Trophoblast cell (in vitro differentiated cells and primary cell): Measurements from ENCODE around the gene TAF13.

Experiments
- DNase-seq, 2 donors: peaks; one replicate each; pipeline ENCODE4 v3.0.0-alpha.2; 2016
- H2AFZ ChIP-seq: 2 replicates; pipeline ENCODE4 v1.6.1; 2013; ENCODE audit warnings: low read length, moderate library complexity, mild to moderate bottlenecking; ENCODE audit not compliant: insufficient read depth, poor library complexity
- H2AK5ac ChIP-seq: 2 replicates; pipeline ENCODE4 v1.6.1; 2013; ENCODE audit warnings: mild to moderate bottlenecking, low read length
- H2BK120ac ChIP-seq: 2 replicates; pipeline ENCODE4 v1.6.1; 2013; ENCODE audit warnings: low read length, mild to moderate bottlenecking, moderate library complexity; ENCODE audit not compliant: insufficient read depth, poor library complexity
- H2BK12ac ChIP-seq: 2 replicates; pipeline ENCODE4 v1.6.1; 2013; ENCODE audit warnings: mild to moderate bottlenecking, low read length, moderate library complexity
- H2BK5ac ChIP-seq: 2 replicates; pipeline ENCODE4 v1.6.1; 2013; ENCODE audit warnings: low read length, low read depth, moderate library complexity, mild to moderate bottlenecking; ENCODE audit not compliant: poor library complexity
- H3K14ac ChIP-seq: 2 replicates; pipeline ENCODE4 v1.6.1; 2013; ENCODE audit warnings: mild to moderate bottlenecking, low read length
- H3K18ac ChIP-seq: 2 replicates; pipeline ENCODE4 v1.6.1; 2013; ENCODE audit warnings: mild to moderate bottlenecking, low read length
- H3K23ac ChIP-seq: 2 replicates; pipeline ENCODE4 v1.6.1; 2013; ENCODE audit warnings: low read length
- H3K27ac ChIP-seq: 2 replicates; pipeline ENCODE4 v1.5.1; 2013; ENCODE audit warnings: low read depth, mild to moderate bottlenecking, inconsistent platforms, low read length, moderate library complexity
- H3K27me3 ChIP-seq: 2 replicates; pipeline ENCODE4 v1.6.1; 2013; ENCODE audit warnings: inconsistent platforms, mild to moderate bottlenecking, low read length, moderate library complexity; ENCODE audit not compliant: insufficient read depth
- H3K36me3 ChIP-seq, 2 experiments: 1 replicate in 1 of 2; 2 replicates in 1 of 2; pipeline ENCODE4 v1.6.1; 2013; ENCODE audit warnings: low read length in 2 of 2, mild to moderate bottlenecking in 2 of 2, moderate library complexity in 1 of 2; ENCODE audit not compliant: insufficient read depth in 2 of 2, control insufficient read depth in 1 of 2
- H3K4ac ChIP-seq: 2 replicates; pipeline ENCODE4 v1.6.1; 2013; ENCODE audit warnings: low read depth, mild to moderate bottlenecking, low read length, moderate library complexity
- H3K4me1 ChIP-seq, 2 experiments: 1 replicate in 1 of 2; 2 replicates in 1 of 2; pipeline ENCODE4 v1.6.1; 2013; ENCODE audit warnings: low read length in 2 of 2, mild to moderate bottlenecking in 2 of 2, moderate library complexity in 1 of 2; ENCODE audit not compliant: insufficient read depth in 2 of 2, control insufficient read depth in 1 of 2
- H3K4me2 ChIP-seq: 2 replicates; pipeline ENCODE4 v1.6.1; 2013; ENCODE audit warnings: inconsistent platforms, mild to moderate bottlenecking, low read length, moderate library complexity
- H3K4me3 ChIP-seq: 2 replicates; pipeline ENCODE4 v1.5.1; 2013; ENCODE audit warnings: mild to moderate bottlenecking, low read depth, low read length, inconsistent platforms
- H3K79me1 ChIP-seq: one replicate; pipeline ENCODE4 v1.6.1; 2013; ENCODE audit warnings: low read length
- H3K79me2 ChIP-seq: 2 replicates; pipeline ENCODE4 v1.6.1; 2013; ENCODE audit warnings: low read length, mild to moderate bottlenecking; ENCODE audit not compliant: control insufficient read depth, insufficient read depth, poor library complexity
- H3K9ac ChIP-seq: 2 replicates; pipeline ENCODE4 v1.6.1; 2013; ENCODE audit warnings: mild to moderate bottlenecking, low read length
- H3K9me3 ChIP-seq: 2 replicates; pipeline ENCODE4 v1.6.1; 2013; ENCODE audit warnings: low read depth, mild to moderate bottlenecking, control low read depth, inconsistent platforms, low read length; ENCODE audit not compliant: insufficient read depth
- H4K12ac ChIP-seq: 2 replicates; pipeline ENCODE4 v1.6.1; 2013; ENCODE audit warnings: low read depth, mild to moderate bottlenecking, low read length, moderate library complexity
- H4K8ac ChIP-seq: 2 replicates; pipeline ENCODE4 v1.6.1; 2013; ENCODE audit warnings: low read depth, mild to moderate bottlenecking, low read length, moderate library complexity
- H4K91ac ChIP-seq: one replicate; pipeline ENCODE4 v1.6.1; 2013; ENCODE audit warnings: low read depth, mild to moderate bottlenecking, low read length, moderate library complexity
- WGBS: extraction: QIAGEN DNeasy Blood & Tissue Kit; methylation state at CpG from one replicate; pipeline ENCODE4 v1.1.7; 2013; ENCODE audit warnings: missing lambda C conversion rate; ENCODE audit not compliant: insufficient read length, insufficient coverage; ENCODE audit errors: extremely low coverage; 5-methylcytosine and 5-hydroxymethylcytosine counted together

TAF13 gene

GRCh38 chr1:109047339-109047738 lies 28.5 kb downstream of the TAF13 start:
- no CpG with 5 or more reads among the region's 6 CpGs for WGBS
- no peak overlapping the region for H3K23ac ChIP-seq
- H3K36me3 ChIP-seq: no peaks in the 10 kb centered on the region
- H3K9ac ChIP-seq: no peak overlapping the region
- no peak overlapping the region for H3K18ac ChIP-seq
- no peaks in the 10 kb centered on the region for H3K9me3 ChIP-seq
- H2BK12ac ChIP-seq: no peak overlapping the region
- H3K4me3 ChIP-seq: no peak overlapping the region
- no peak overlapping the region for H2AK5ac ChIP-seq
- no peak overlapping the region for H3K4ac ChIP-seq
- H3K27ac ChIP-seq: no peak overlapping the region
- H3K4me1 ChIP-seq: no peaks in the 10 kb centered on the region
- H2AFZ ChIP-seq: no peak overlapping the region
- H3K79me1 ChIP-seq: no peaks in the 10 kb centered on the region
- H3K79me2 ChIP-seq: no peaks in the 10 kb centered on the region
- H3K27me3 ChIP-seq: no peaks in the 10 kb centered on the region
- H3K4me2 ChIP-seq: no peak overlapping the region
- no peak overlapping the region for H2BK5ac ChIP-seq
- H4K12ac ChIP-seq: no peak overlapping the region
- no peak overlapping the region for H4K8ac ChIP-seq
- H2BK120ac ChIP-seq: no peak overlapping the region
- no peak overlapping the region for H4K91ac ChIP-seq
- no peak overlapping the region for H3K14ac ChIP-seq
- no peak for DNase-seq

GRCh38 chr1:109046671-109047070 lies 29.1 kb downstream of the TAF13 start:
- no peak overlapping the region for H3K4me3 ChIP-seq
- H3K9me3 ChIP-seq: no peaks in the 10 kb centered on the region
- H3K18ac ChIP-seq: no peak overlapping the region
- DNase-seq: no peak
- H4K12ac ChIP-seq: no peak overlapping the region
- H3K27ac ChIP-seq: no peak overlapping the region
- no peak overlapping the region for H2BK12ac ChIP-seq
- WGBS: no CpG with 5 or more reads among the region's 4 CpGs
- peaks cover under 1% of the 10 kb centered on the region for H3K79me2 ChIP-seq
- H3K4ac ChIP-seq: no peak overlapping the region
- H4K91ac ChIP-seq: no peak overlapping the region
- H4K8ac ChIP-seq: no peak overlapping the region
- H3K14ac ChIP-seq: no peak overlapping the region
- H3K9ac ChIP-seq: no peak overlapping the region
- H2AFZ ChIP-seq: no peak overlapping the region
- no peak overlapping the region for H3K23ac ChIP-seq
- peaks cover 2% of the 10 kb centered on the region for H3K79me1 ChIP-seq
- H3K36me3 ChIP-seq: no peaks in the 10 kb centered on the region
- H3K4me2 ChIP-seq: no peak overlapping the region
- no peaks in the 10 kb centered on the region for H3K4me1 ChIP-seq
- H2AK5ac ChIP-seq: no peak overlapping the region
- H2BK120ac ChIP-seq: no peak overlapping the region
- no peaks in the 10 kb centered on the region for H3K27me3 ChIP-seq
- no peak overlapping the region for H2BK5ac ChIP-seq

- Histone ChIP-seq H3K9ac (no peak overlapping the region), H3K23ac (no peak overlapping the region), H3K4me1 (no peaks in the 10 kb centered on the region), H3K9me3 (no peaks in the 10 kb centered on the region), H4K91ac (no peak overlapping the region), H3K4me2 (no peak overlapping the region), H4K12ac (no peak overlapping the region), H2BK120ac (no peak overlapping the region), H3K14ac (no peak overlapping the region), H4K8ac (no peak overlapping the region), H3K18ac (no peak overlapping the region), H3K4ac (no peak overlapping the region), H3K79me1 (peaks cover 6% of the 10 kb centered on the region), H3K79me2 (peaks cover 7% of the 10 kb centered on the region), H3K27me3 (no peaks in the 10 kb centered on the region), H3K27ac (no peak overlapping the region), H3K36me3 (no peaks in the 10 kb centered on the region), H2AFZ (no peak overlapping the region), H3K4me3 (no peak overlapping the region), H2BK5ac (no peak overlapping the region), H2AK5ac (no peak overlapping the region), H2BK12ac (no peak overlapping the region)
- no peak for DNase-seq
- whole genome bisulfite sequencing: no CpG with 5 or more reads among the region's 1 CpG
Observed at GRCh38 chr1:109045595-109045994, 30.2 kb downstream of the TAF13 start.

- Histone ChIP-seq H3K79me2 (peaks cover 7% of the 10 kb centered on the region), H3K4me3 (peak within 1 kb of the TSS; percentile 87), H3K36me3 (no peaks in the 10 kb centered on the region), H2AK5ac (peak within 1 kb of the TSS; percentile 18), H3K4me1 (no peaks in the 10 kb centered on the region), H3K4me2 (peak within 1 kb of the TSS; percentile 74), H3K27me3 (no peaks in the 10 kb centered on the region), H3K14ac (peak within 1 kb of the TSS; percentile 49), H3K4ac (peak within 1 kb of the TSS; percentile 56), H4K12ac (peak within 1 kb of the TSS; percentile 1), H4K91ac (peak within 1 kb of the TSS; percentile 19), H3K9me3 (no peaks in the 10 kb centered on the region), H3K23ac (no peak within 1 kb of the TSS), H2BK120ac (no peak within 1 kb of the TSS), H2BK12ac (no peak within 1 kb of the TSS), H3K9ac (peak within 1 kb of the TSS; percentile 65), H3K18ac (peak within 1 kb of the TSS; percentile 46), H3K79me1 (peaks cover 6% of the 10 kb centered on the region), H3K27ac (peak within 1 kb of the TSS; percentile 55), H2AFZ (peak within 1 kb of the TSS; percentile 94), H2BK5ac (no peak within 1 kb of the TSS), H4K8ac (peak within 1 kb of the TSS; percentile 12)
- WGBS: no CpG with 5 or more reads among the region's 90 CpGs
- DNase-seq: peak; percentile 90 to 96
Observed at GRCh38 chr1:109041621-109042468, 34.0 kb downstream of the TAF13 start, which contains the start of gene WDR47. TSS of gene WDR47 (minus strand) at chr1:109042102. CDS start at chr1:109023512, 18,590 bp downstream.
